T-helper 9 cell (primary cell): Measurements from ENCODE around the gene SYT1.
"Not testable (repeated sequence)": the region's sequence is repeated elsewhere in the genome, so short reads cannot be mapped to it uniquely, and the experiment has no call there.

Experiments
- DNase-seq: peaks from one replicate; pipeline ENCODE4 v3.0.0-alpha.2; 2020

SYT1 gene

GRCh38 chr12:79415321-79415720 lies 550.7 kb downstream of the SYT1 start:
- DNase-seq: no peak

- no peak for DNase-seq
Observed at GRCh38 chr12:79415746-79416435, 551.3 kb downstream of the SYT1 start.

GRCh38 chr12:79420146-79420618 lies 555.6 kb downstream of the SYT1 start:
- DNase-seq: no peak

- DNase-seq: no peak
Observed at GRCh38 chr12:79421236-79421740, 556.7 kb downstream of the SYT1 start.

- DNase-seq: no peak
Observed at GRCh38 chr12:79422060-79422812, 557.7 kb downstream of the SYT1 start.

GRCh38 chr12:79423560-79423959 lies 559.0 kb downstream of the SYT1 start:
- no peak for DNase-seq

GRCh38 chr12:79424109-79424721 lies 559.6 kb downstream of the SYT1 start:
- DNase-seq: no peak

- DNase-seq: no peak
Observed at GRCh38 chr12:79426121-79426520, 561.5 kb downstream of the SYT1 start.

GRCh38 chr12:79426744-79427143 lies 562.2 kb downstream of the SYT1 start:
- DNase-seq: not testable (repeated sequence)

- no peak for DNase-seq
Observed at GRCh38 chr12:79433465-79434072, 569.0 kb downstream of the SYT1 start.

GRCh38 chr12:79434561-79434960 lies 570.0 kb downstream of the SYT1 start:
- no peak for DNase-seq

GRCh38 chr12:79435742-79436141 lies 571.2 kb downstream of the SYT1 start:
- DNase-seq: no peak

GRCh38 chr12:79438480-79439174 lies 574.1 kb downstream of the SYT1 start:
- no peak for DNase-seq

GRCh38 chr12:79439175-79439825 lies 574.7 kb downstream of the SYT1 start:
- no peak for DNase-seq

GRCh38 chr12:79441534-79441933 lies 577.0 kb downstream of the SYT1 start:
- no peak for DNase-seq

GRCh38 chr12:79442396-79442795 lies 577.8 kb downstream of the SYT1 start:
- DNase-seq: no peak

- no peak for DNase-seq
Observed at GRCh38 chr12:79444089-79444488, 579.5 kb downstream of the SYT1 start.

GRCh38 chr12:79448816-79449215 lies 584.2 kb downstream of the SYT1 start:
- no peak for DNase-seq

GRCh38 chr12:79451365-79451764 lies 586.8 kb downstream of the SYT1 start:
- DNase-seq: no peak

- no peak for DNase-seq
Observed at GRCh38 chr12:79451978-79452377, 587.4 kb downstream of the SYT1 start.

- DNase-seq: no peak
Observed at GRCh38 chr12:79452906-79453305, 588.3 kb downstream of the SYT1 start.

- no peak for DNase-seq
Observed at GRCh38 chr12:79453820-79454219, 589.2 kb downstream of the SYT1 start.
